IPS-18a (cell line): ENCODE results near the gene PHYKPL.

Experiments
- H3K27ac ChIP-seq: one replicate; pipeline ENCODE4 v1.5.1; 2013; ENCODE audit warnings: low read length
- H3K27me3 ChIP-seq: one replicate; pipeline ENCODE4 v1.6.1; 2013; ENCODE audit warnings: mild to moderate bottlenecking, low read length; ENCODE audit not compliant: control insufficient read depth, insufficient read depth
- H3K36me3 ChIP-seq: one replicate; pipeline ENCODE4 v1.6.1; 2013; ENCODE audit warnings: low read depth, low read length; ENCODE audit not compliant: control insufficient read depth
- H3K4me1 ChIP-seq: one replicate; pipeline ENCODE4 v1.6.1; 2013; ENCODE audit warnings: low read depth, low read length; ENCODE audit not compliant: control insufficient read depth
- H3K4me3 ChIP-seq: one replicate; pipeline ENCODE4 v1.5.1; 2013; ENCODE audit warnings: low read length
- H3K9ac ChIP-seq: one replicate; pipeline ENCODE4 v1.6.1; 2013; ENCODE audit warnings: mild to moderate bottlenecking, low read length, moderate library complexity
- H3K9me3 ChIP-seq: one replicate; pipeline ENCODE4 v1.6.1; 2013; ENCODE audit warnings: low read depth, low read length; ENCODE audit not compliant: control insufficient read depth

Gene PHYKPL

GRCh38 chr5:178210073-178210535 lies 22.5 kb downstream of the PHYKPL start:
- Histone ChIP-seq H3K27me3 (no peaks in the 10 kb centered on the region), H3K36me3 (peaks cover 98% of the 10 kb centered on the region), H3K4me3 (no peak overlapping the region), H3K27ac (no peak overlapping the region), H3K9me3 (no peaks in the 10 kb centered on the region), H3K9ac (no peak overlapping the region), H3K4me1 (peaks cover 7% of the 10 kb centered on the region)

GRCh38 chr5:178209334-178210072 lies 23.1 kb downstream of the PHYKPL start:
- no peaks in the 10 kb centered on the region for H3K27me3 ChIP-seq
- no peak overlapping the region for H3K4me3 ChIP-seq
- no peaks in the 10 kb centered on the region for H3K9me3 ChIP-seq
- H3K36me3 ChIP-seq = peaks cover 92% of the 10 kb centered on the region
- H3K27ac ChIP-seq = no peak overlapping the region
- H3K9ac ChIP-seq = no peak overlapping the region
- H3K4me1 ChIP-seq = peaks cover 7% of the 10 kb centered on the region

GRCh38 chr5:178208540-178209227 lies 23.9 kb downstream of the PHYKPL start:
- no peak overlapping the region for H3K4me3 ChIP-seq
- H3K4me1 ChIP-seq = peaks cover 7% of the 10 kb centered on the region
- H3K9ac ChIP-seq = no peak overlapping the region
- H3K27me3 ChIP-seq = no peaks in the 10 kb centered on the region
- H3K9me3 ChIP-seq = no peaks in the 10 kb centered on the region
- H3K36me3 ChIP-seq = peaks cover 84% of the 10 kb centered on the region
- H3K27ac ChIP-seq = no peak overlapping the region

- H3K27me3 ChIP-seq = no peaks in the 10 kb centered on the region
- H3K4me3 ChIP-seq = no peak overlapping the region
- no peak overlapping the region for H3K27ac ChIP-seq
- H3K9ac ChIP-seq = no peak overlapping the region
- H3K36me3 ChIP-seq = peaks cover 76% of the 10 kb centered on the region
- H3K9me3 ChIP-seq = no peaks in the 10 kb centered on the region
- H3K4me1 ChIP-seq = peaks cover 7% of the 10 kb centered on the region
Measured at GRCh38 chr5:178207917-178208280, 24.7 kb downstream of the PHYKPL start.

GRCh38 chr5:178207183-178207916 lies 25.3 kb downstream of the PHYKPL start:
- Histone ChIP-seq H3K4me3 (peak overlapping the region; percentile 100), H3K9ac (no peak overlapping the region), H3K4me1 (peaks cover 7% of the 10 kb centered on the region), H3K27ac (no peak overlapping the region), H3K36me3 (peaks cover 71% of the 10 kb centered on the region), H3K27me3 (no peaks in the 10 kb centered on the region), H3K9me3 (no peaks in the 10 kb centered on the region)

- Histone ChIP-seq H3K4me3 (peak overlapping the region; percentile 100), H3K4me1 (peaks cover 7% of the 10 kb centered on the region), H3K36me3 (peaks cover 62% of the 10 kb centered on the region), H3K9ac (peak overlapping the region; percentile 93), H3K27me3 (no peaks in the 10 kb centered on the region), H3K27ac (no peak overlapping the region), H3K9me3 (no peaks in the 10 kb centered on the region)
Measured at GRCh38 chr5:178206166-178207101, 26.2 kb downstream of the PHYKPL start.

GRCh38 chr5:178205749-178206047 lies 26.9 kb downstream of the PHYKPL start:
- Histone ChIP-seq H3K36me3 (peaks cover 54% of the 10 kb centered on the region), H3K4me1 (peaks cover 7% of the 10 kb centered on the region), H3K9ac (peak overlapping the region; percentile 93), H3K4me3 (peak overlapping the region; percentile 100), H3K27ac (no peak overlapping the region), H3K27me3 (no peaks in the 10 kb centered on the region), H3K9me3 (no peaks in the 10 kb centered on the region)

- H3K36me3 ChIP-seq = peaks cover 49% of the 10 kb centered on the region
Measured at GRCh38 chr5:178204935-178205748, 27.5 kb downstream of the PHYKPL start.

GRCh38 chr5:178204182-178204934 lies 28.2 kb downstream of the PHYKPL start, which contains the start of gene HNRNPAB:
HNRNPAB (plus strand) TSS chr5:178204533; CDS start chr5:178204838, 305 bp downstream.
- peak within 1 kb of the TSS; percentile 93 for H3K9ac ChIP-seq
- H3K4me1 ChIP-seq = peaks cover 7% of the 10 kb centered on the region
- H3K4me3 ChIP-seq = peak within 1 kb of the TSS; percentile 100
- peak within 1 kb of the TSS; percentile 43 for H3K27ac ChIP-seq
- H3K27me3 ChIP-seq = no peaks in the 10 kb centered on the region
- H3K36me3 ChIP-seq = peaks cover 41% of the 10 kb centered on the region
- no peaks in the 10 kb centered on the region for H3K9me3 ChIP-seq

More at GRCh38 chr5:178204935-178205748, 27.5 kb downstream of the PHYKPL start:
- H3K4me1 ChIP-seq = peaks cover 7% of the 10 kb centered on the region
- peak overlapping the region; percentile 43 for H3K27ac ChIP-seq
- H3K27me3 ChIP-seq = no peaks in the 10 kb centered on the region
- H3K9me3 ChIP-seq = no peaks in the 10 kb centered on the region
- H3K9ac ChIP-seq = peak overlapping the region; percentile 93
- H3K4me3 ChIP-seq = peak overlapping the region; percentile 100

- peak overlapping the region; percentile 100 for H3K4me3 ChIP-seq
- H3K9ac ChIP-seq = peak overlapping the region; percentile 89
- peaks cover 7% of the 10 kb centered on the region for H3K4me1 ChIP-seq
- H3K27me3 ChIP-seq = no peaks in the 10 kb centered on the region
- H3K27ac ChIP-seq = no peak overlapping the region
- H3K9me3 ChIP-seq = no peaks in the 10 kb centered on the region
- peaks cover 35% of the 10 kb centered on the region for H3K36me3 ChIP-seq
Measured at GRCh38 chr5:178203670-178204181, 28.9 kb downstream of the PHYKPL start.
